ENCODE data around the gene TRIM46. TPM values are rescaled to one million over a fixed set of nuclear protein-coding genes. Genes with fewer than 3 reads are reported as not detected.

The TRIM46 gene
- total and polyA plus RNA-seq, 9 of the 15 experiments (the other 6 are each of a cell fraction or from before 2014, with no cell fraction given): 0.05 to 0.60 (median 0.16) TPM; not detected in 3

GRCh38 chr1:155219592-155220031, 46.0 kb downstream of the TRIM46 start (continued):
- TF ChIP-seq USF2 (CRISPR knock-in tag; IDR thresholded peaks at IDR 0.05) (peak; percentile 95), NCOA2 (IDR thresholded peaks at IDR 0.05; ENCODE audit: partially characterized antibody in 2 of 2) (no peak), TOE1 (IDR thresholded peaks at IDR 0.05; ENCODE audit: borderline replicate concordance) (peak; percentile 93), TOE1 (CRISPR knock-in tag; IDR thresholded peaks at IDR 0.05; ENCODE audit: borderline replicate concordance, low read depth) (no peak), TEAD2 (tag; IDR thresholded peaks at IDR 0.05) (no peak), MCM2 (IDR thresholded peaks at IDR 0.05; ENCODE audit: low read depth) (no peak), CXXC5 (CRISPR knock-in tag; IDR thresholded peaks at IDR 0.05) (peak; percentile 17; the same call in 1 of the 2 replicates), RAD21 (CRISPR knock-in tag; conservative IDR thresholded peaks at IDR 0.05 in 1 of 2, IDR thresholded peaks at IDR 0.05 in 1 of 2) (0 out of 4 replicates have a peak, but pooled peaks of 1 of the 2 experiments have one; percentile 7), REST (IDR thresholded peaks at IDR 0.05; ENCODE audit: borderline replicate concordance) (peak; percentile 55; the same call in 1 of the 2 replicates), REST (CRISPR knock-in tag; IDR thresholded peaks at IDR 0.05; ENCODE audit: low read depth) (no peak), GTF2F1 (IDR thresholded peaks at IDR 0.05; ENCODE audit: low read depth, low read length) (no peak), PHF20 (IDR thresholded peaks at IDR 0.05; ENCODE audit: partially characterized antibody) (peak; percentile 81), POLR2G (IDR thresholded peaks at IDR 0.05; ENCODE audit: low read depth, low read length) (no peak), ZNF644 (tag; IDR thresholded peaks at IDR 0.05; ENCODE audit: low read depth) (0 out of 2 replicates have a peak, but pooled peaks have one; percentile 32), DMBX1 (CRISPR knock-in tag; IDR thresholded peaks at IDR 0.05; ENCODE audit: borderline replicate concordance) (peak; percentile 45; the same call in 1 of the 2 replicates), ZNF639 (CRISPR knock-in tag; conservative IDR thresholded peaks at IDR 0.05 in 1 of 2, IDR thresholded peaks at IDR 0.05 in 1 of 2) (0 out of 4 replicates have a peak, but pooled peaks of 1 of the 2 experiments have one; percentile 20), SMAD4 (CRISPR knock-in tag; conservative IDR thresholded peaks at IDR 0.05) (peak; percentile 21; the same call in 1 of the 2 replicates)
